ENCODE data around the gene PUS3. TPM values are rescaled to one million over a fixed set of nuclear protein-coding genes. Genes with fewer than 3 reads are reported as not detected.

Gene PUS3
- total and polyA plus RNA-seq, 4 donors: 8.0 to 9.4 (median 8.5) TPM

DNA sequence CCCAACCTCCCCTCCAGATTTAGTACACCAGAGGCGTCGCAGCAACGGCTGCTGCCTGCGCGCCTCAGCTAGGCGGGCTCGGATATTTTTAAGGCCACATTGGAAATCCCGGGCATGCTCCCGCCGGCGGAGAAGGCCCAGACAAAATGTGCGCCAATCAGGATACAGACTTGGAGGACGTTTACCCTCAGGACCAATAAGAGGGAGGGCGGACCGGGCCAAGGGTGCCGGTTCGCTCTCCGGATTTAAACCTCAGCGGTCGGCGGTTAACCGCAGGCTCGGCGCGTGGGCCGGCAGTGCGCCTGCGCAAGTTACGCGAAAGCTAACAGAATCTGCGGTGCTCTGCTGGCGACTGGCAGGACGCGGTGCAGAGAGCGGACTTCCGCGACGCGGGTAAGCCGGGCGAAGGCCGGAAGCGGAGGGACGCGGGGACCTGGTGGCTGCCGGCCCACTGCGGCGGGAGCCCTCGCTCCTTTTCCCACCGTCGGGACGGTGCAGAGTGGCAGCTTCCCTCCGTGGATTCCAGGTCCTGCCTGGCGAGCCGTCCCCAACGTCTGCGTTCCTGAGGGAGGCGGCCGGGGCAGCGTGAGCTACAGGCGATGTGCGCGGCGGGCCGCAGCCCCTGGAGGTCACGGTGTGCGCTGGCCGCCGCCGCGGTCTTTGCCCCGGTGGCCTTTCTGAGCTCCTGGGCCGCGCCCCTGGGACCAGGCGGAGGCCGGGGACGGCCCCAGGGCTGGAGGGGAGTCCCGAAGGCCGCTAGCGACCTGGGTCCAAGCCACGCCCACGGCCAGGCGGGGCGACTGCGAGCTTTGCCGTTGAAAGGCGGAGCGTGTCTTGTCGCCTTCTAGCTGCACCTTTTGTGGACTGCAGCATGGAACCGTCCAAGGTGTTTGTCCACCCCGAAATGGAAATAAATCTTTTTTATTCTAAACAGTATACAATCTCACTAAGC, 15.4 kb downstream of the PUS3 start, which contains the start of gene HYLS1:
Gene HYLS1, plus strand, starts transcription at position 296 of the 952 bp plus-strand sequence. CDS start 11,701 bp downstream, outside the sequence.
- DNase-seq: peak; percentile 96 to 98
- Histone ChIP-seq H3K36me3 (ENCODE audit: control insufficient read depth in 1 of 2, insufficient read depth in 2 of 2, low read length in 1 of 2) (no peaks in the 10 kb centered on the region), H3K27me3 (ENCODE audit: control insufficient read depth in 1 of 2, insufficient read depth in 2 of 2, low read length in 1 of 2) (no peaks in the 10 kb centered on the region), H3K4me3 (ENCODE audit: low read length in 2 of 2) (peak within 1 kb of the TSS; percentile 79 to 93), H3K4me1 (ENCODE audit: control insufficient read depth in 1 of 2, insufficient read depth in 2 of 2, low read length in 2 of 2) (no peaks in the 10 kb centered on the region), H3K9me3 (ENCODE audit: control insufficient read depth, low read length) (no peaks in the 10 kb centered on the region), H3K27ac (ENCODE audit: low read depth in 1 of 2, low read length in 2 of 2) (peak within 1 kb of the TSS; percentile 15 to 86)
- 0% methylated on average over 87 to 91 of the region's 91 CpGs for WGBS, 2 donors
- ATAC-seq (ENCODE audit: low FRiP score): peak; percentile 99
- intact Hi-C loops (cut with DNase I): loop anchor here (5.0 to 10.0 kb wide), 3 partner anchors 263 to 933 kb away; partner anchors contain the start of genes CHEK1 (in 2 of the 2) and CCDC15 (in 1 of the 2)

DNA sequence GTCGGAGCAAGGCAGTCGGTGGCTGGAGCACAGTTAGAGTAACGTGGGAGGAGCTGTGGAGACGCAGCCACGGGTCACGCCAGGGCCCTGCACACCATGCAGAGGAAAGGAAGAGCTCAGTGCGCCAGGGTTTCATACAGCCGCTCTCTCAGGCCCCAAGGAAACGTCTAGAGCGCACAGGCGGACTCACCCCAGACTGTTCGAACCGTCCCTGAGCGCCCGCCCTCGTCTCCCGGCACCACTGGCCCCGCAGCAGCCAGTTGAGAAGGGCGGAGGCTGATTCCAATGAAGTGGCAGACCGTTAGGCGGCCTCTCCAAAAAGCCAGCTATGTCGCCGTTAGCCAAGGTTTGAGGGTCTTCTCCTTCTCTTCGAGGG, 16.0 kb downstream of the PUS3 start:
- Histone ChIP-seq H3K9me3 (ENCODE audit: control insufficient read depth, low read length) (no peaks in the 10 kb centered on the region), H3K36me3 (ENCODE audit: control insufficient read depth in 1 of 2, insufficient read depth in 2 of 2, low read length in 1 of 2) (no peaks in the 10 kb centered on the region), H3K27me3 (ENCODE audit: control insufficient read depth in 1 of 2, insufficient read depth in 2 of 2, low read length in 1 of 2) (no peaks in the 10 kb centered on the region), H3K4me1 (ENCODE audit: control insufficient read depth in 1 of 2, insufficient read depth in 2 of 2, low read length in 2 of 2) (no peaks in the 10 kb centered on the region), H3K4me3 (ENCODE audit: low read length in 2 of 2) (peak overlapping the region in 1 of 2 donors; percentile 24), H3K27ac (ENCODE audit: low read depth in 1 of 2, low read length in 2 of 2) (peak overlapping the region in 1 of 2 donors; percentile 26)
- DNase-seq (peak; percentile 58 to 83), ATAC-seq (ENCODE audit: low FRiP score) (peak; percentile 68)
- intact Hi-C loops (cut with DNase I): loop anchor here (5.0 to 10.0 kb wide), 3 partner anchors 262 to 932 kb away; partner anchors contain the start of genes CHEK1 (in 2 of the 2) and CCDC15 (in 1 of the 2)
- WGBS, 2 donors: 13 to 17% methylated on average over 24 of the region's 24 CpGs

DNA sequence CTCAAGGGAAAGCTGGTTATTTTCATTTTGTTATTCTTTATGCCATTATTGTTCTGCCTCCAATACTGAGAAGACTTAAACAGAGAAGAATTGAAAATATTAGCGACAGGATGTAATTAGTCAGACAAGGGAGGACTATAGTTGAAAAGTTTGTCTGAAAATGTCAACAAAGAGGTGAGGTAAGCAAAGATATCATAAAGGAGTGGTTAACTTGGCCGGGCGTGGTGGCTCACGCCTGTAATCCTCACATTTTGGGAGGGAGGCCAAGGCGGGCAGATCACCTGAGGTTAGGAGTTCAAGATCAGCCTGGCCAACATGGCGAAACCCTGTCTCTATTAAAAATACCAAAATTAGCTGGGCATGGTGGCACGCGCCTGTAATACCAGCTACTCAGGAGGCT, 19.6 kb downstream of the PUS3 start:
- H3K4me3 ChIP-seq (ENCODE audit: low read length in 2 of 2): no peak overlapping the region
- WGBS, 2 donors: 82 to 90% methylated on average over 8 of the region's 8 CpGs
- DNase-seq: no peak
- intact Hi-C loops (cut with DNase I): loop anchor here (10.0 kb wide), 2 partner anchors 259 to 929 kb away; partner anchors contain the start of genes CHEK1 (in 2 of the 2) and CCDC15 (in 1 of the 2)
- no peaks in the 10 kb centered on the region for H3K9me3 ChIP-seq (ENCODE audit: control insufficient read depth, low read length)
- H3K27me3 ChIP-seq (ENCODE audit: control insufficient read depth in 1 of 2, insufficient read depth in 2 of 2, low read length in 1 of 2): no peaks in the 10 kb centered on the region
- no peak overlapping the region for H3K27ac ChIP-seq (ENCODE audit: low read depth in 1 of 2, low read length in 2 of 2)
- H3K36me3 ChIP-seq (ENCODE audit: control insufficient read depth in 1 of 2, insufficient read depth in 2 of 2, low read length in 1 of 2): no peaks in the 10 kb centered on the region
- no peaks in the 10 kb centered on the region for H3K4me1 ChIP-seq (ENCODE audit: control insufficient read depth in 1 of 2, insufficient read depth in 2 of 2, low read length in 2 of 2)
- ATAC-seq (ENCODE audit: low FRiP score): no peak

DNA sequence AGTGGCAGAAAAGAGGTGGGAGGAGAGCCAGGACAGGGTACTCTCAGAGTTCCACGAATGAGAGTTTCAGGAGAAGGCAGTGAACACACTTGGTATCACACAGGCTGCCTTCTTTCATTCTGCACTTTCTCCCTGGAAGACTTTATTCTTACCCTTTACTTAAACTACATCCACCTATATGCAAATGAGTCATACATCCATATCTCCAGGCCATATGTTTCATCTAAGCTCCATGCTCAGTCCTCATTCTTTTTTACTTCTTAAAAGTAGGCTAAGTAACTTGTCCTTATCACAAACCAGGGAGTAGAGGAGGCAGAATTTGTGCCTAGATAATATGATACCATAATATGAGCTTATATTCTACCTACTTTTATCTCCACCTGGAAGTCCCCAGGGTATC, 21.7 kb downstream of the PUS3 start:
- no peak overlapping the region for H3K4me3 ChIP-seq (ENCODE audit: low read length in 2 of 2)
- no peak for ATAC-seq (ENCODE audit: low FRiP score)
- no peaks in the 10 kb centered on the region for H3K9me3 ChIP-seq (ENCODE audit: control insufficient read depth, low read length)
- H3K36me3 ChIP-seq (ENCODE audit: control insufficient read depth in 1 of 2, insufficient read depth in 2 of 2, low read length in 1 of 2): no peaks in the 10 kb centered on the region
- WGBS, 2 donors: 72 to 91% methylated on average over 1 of the region's 1 CpG
- H3K27me3 ChIP-seq (ENCODE audit: control insufficient read depth in 1 of 2, insufficient read depth in 2 of 2, low read length in 1 of 2): no peaks in the 10 kb centered on the region
- H3K27ac ChIP-seq (ENCODE audit: low read depth in 1 of 2, low read length in 2 of 2): no peak overlapping the region
- no peak for DNase-seq
- intact Hi-C loops (cut with DNase I): loop anchor here (10.0 kb wide), 2 partner anchors 256 to 926 kb away; partner anchors contain the start of genes CHEK1 (in 2 of the 2) and CCDC15 (in 1 of the 2)
- no peaks in the 10 kb centered on the region for H3K4me1 ChIP-seq (ENCODE audit: control insufficient read depth in 1 of 2, insufficient read depth in 2 of 2, low read length in 2 of 2)

DNA sequence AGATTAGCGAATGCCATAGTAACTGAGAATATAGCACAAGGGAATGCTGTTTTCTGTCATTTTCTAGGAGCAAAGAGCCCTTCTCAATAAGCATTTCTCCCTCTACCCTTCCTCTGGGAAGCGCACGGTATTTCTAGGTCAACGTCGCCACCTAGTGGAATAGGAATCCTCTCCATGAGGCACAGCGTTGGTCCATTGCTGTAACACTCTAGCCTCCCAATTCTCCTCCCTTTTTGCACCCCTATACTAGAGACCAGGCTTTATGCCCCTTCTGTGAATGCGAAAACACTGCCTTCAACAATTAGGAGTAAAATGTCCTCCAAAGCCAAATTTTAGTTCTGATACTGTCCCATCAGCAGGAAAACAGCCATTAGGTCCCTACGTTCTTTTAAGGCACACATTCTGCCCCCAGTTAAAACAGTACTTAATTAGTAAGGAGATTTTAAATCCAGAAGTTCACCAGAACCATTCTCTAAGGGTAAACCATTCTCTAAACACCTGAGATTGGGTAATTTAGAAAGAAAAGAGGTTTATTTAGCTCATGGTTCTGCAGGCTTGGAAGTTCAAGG, 28.4 kb downstream of the PUS3 start:
- no peaks in the 10 kb centered on the region for H3K36me3 ChIP-seq (ENCODE audit: control insufficient read depth in 1 of 2, insufficient read depth in 2 of 2, low read length in 1 of 2)
- ATAC-seq (ENCODE audit: low FRiP score) (peak; percentile 78), DNase-seq (peak in 1 of 2 donors; percentile 59)
- 10 to 13% methylated on average over 8 of the region's 8 CpGs for WGBS, 2 donors
- no peaks in the 10 kb centered on the region for H3K4me1 ChIP-seq (ENCODE audit: control insufficient read depth in 1 of 2, insufficient read depth in 2 of 2, low read length in 2 of 2)
- H3K27me3 ChIP-seq (ENCODE audit: control insufficient read depth in 1 of 2, insufficient read depth in 2 of 2, low read length in 1 of 2): no peaks in the 10 kb centered on the region
- H3K9me3 ChIP-seq (ENCODE audit: control insufficient read depth, low read length): no peaks in the 10 kb centered on the region
- no peak overlapping the region for H3K27ac ChIP-seq (ENCODE audit: low read depth in 1 of 2, low read length in 2 of 2)
- no peak overlapping the region for H3K4me3 ChIP-seq (ENCODE audit: low read length in 2 of 2)
- intact Hi-C loops (cut with DNase I): loop anchor here in 1 of 2 donors (5.0 to 10.0 kb wide), 2 partner anchors 152 to 440 kb away; no protein-coding TSS in a partner anchor

DNA sequence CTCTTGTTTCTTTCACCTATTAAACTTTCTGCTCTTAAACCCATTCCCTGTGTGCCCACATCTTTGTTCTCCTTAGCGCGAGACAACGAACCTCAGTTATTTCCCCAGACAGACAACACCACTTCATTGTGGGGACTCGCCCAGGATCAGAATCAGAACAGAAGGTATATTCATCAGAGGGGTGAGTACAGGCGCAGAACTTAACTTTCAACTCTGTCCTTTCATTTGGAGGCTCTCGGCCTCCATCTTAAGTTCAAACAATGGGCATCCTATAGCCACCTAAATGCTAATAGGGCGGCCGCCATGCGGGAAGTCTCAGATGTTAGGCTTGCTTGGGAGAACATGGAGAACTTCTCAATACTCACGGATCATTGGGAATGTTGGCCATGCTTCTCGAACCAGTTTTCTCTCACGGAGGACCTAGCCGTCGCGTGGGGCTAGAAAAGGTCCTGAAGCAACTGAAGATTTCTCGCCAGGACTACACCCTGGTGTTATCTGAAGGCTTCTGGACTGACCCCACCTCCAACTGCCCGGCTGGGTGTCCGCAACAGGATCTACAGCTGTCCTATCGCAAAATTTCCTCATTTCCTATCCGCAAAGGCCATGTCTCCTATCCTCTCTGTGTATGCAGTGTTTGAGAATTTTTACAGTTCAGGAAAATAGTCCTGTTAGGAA, 29.0 kb downstream of the PUS3 start:
- H3K9me3 ChIP-seq (ENCODE audit: control insufficient read depth, low read length): no peaks in the 10 kb centered on the region
- H3K27ac ChIP-seq (ENCODE audit: low read depth in 1 of 2, low read length in 2 of 2): no peak overlapping the region
- intact Hi-C loops (cut with DNase I): loop anchor here in 1 of 2 donors (5.0 to 10.0 kb wide), 2 partner anchors 152 to 439 kb away; no protein-coding TSS in a partner anchor
- H3K27me3 ChIP-seq (ENCODE audit: control insufficient read depth in 1 of 2, insufficient read depth in 2 of 2, low read length in 1 of 2): no peaks in the 10 kb centered on the region
- ATAC-seq (ENCODE audit: low FRiP score): no peak
- DNase-seq: no peak
- no peaks in the 10 kb centered on the region for H3K4me1 ChIP-seq (ENCODE audit: control insufficient read depth in 1 of 2, insufficient read depth in 2 of 2, low read length in 2 of 2)
- WGBS, 2 donors: 72 to 79% methylated on average over 19 to 20 of the region's 20 CpGs
- H3K36me3 ChIP-seq (ENCODE audit: control insufficient read depth in 1 of 2, insufficient read depth in 2 of 2, low read length in 1 of 2): no peaks in the 10 kb centered on the region
- no peak overlapping the region for H3K4me3 ChIP-seq (ENCODE audit: low read length in 2 of 2)

DNA sequence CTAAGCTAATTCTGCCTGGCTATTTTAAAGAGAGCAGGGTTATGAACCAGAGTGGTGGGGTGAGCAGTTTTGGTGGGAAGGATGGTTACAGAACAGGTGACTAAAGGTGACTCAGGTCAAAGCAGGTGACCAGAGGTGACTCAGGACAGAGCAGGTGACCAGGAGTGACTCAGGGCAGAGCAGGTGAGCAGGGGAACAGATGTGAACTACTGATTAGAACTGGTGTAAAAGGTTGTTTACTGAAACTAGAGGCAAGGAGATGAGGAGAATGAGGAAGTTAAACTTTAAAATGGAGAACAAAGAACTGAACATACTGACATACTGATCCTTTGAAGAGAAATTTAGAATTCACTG, 30.9 kb downstream of the PUS3 start:
- DNase-seq: no peak
- Histone ChIP-seq H3K9me3 (ENCODE audit: control insufficient read depth, low read length) (no peaks in the 10 kb centered on the region), H3K4me3 (ENCODE audit: low read length in 2 of 2) (no peak overlapping the region), H3K27me3 (ENCODE audit: control insufficient read depth in 1 of 2, insufficient read depth in 2 of 2, low read length in 1 of 2) (no peaks in the 10 kb centered on the region), H3K36me3 (ENCODE audit: control insufficient read depth in 1 of 2, insufficient read depth in 2 of 2, low read length in 1 of 2) (no peaks in the 10 kb centered on the region), H3K27ac (ENCODE audit: low read depth in 1 of 2, low read length in 2 of 2) (no peak overlapping the region), H3K4me1 (ENCODE audit: control insufficient read depth in 1 of 2, insufficient read depth in 2 of 2, low read length in 2 of 2) (no peaks in the 10 kb centered on the region)
- intact Hi-C loops (cut with DNase I): loop anchor here in 1 of 2 donors (5.0 to 10.0 kb wide), 2 partner anchors 150 to 437 kb away; no protein-coding TSS in a partner anchor
- no peak for ATAC-seq (ENCODE audit: low FRiP score)

Measured in aorta (tissue), 5 donors.